MG63 (cell line): ENCODE measurements around the gene MFAP3L. TPM values are rescaled to one million over a fixed set of nuclear protein-coding genes. Genes with fewer than 3 reads are reported as not detected.

ENCODE experiments used
- DNase-seq: peaks from one replicate; pipeline ENCODE4 v3.0.0-alpha.2; 2020
- H3K27me3 ChIP-seq: fragments of 250-450 bp; sonication (Bioruptor Pico); 2 replicates; pipeline ENCODE4 v1.5.1; 2020; ENCODE audit warnings: mild to moderate bottlenecking, moderate library complexity
- H3K36me3 ChIP-seq: fragments of 250-450 bp; sonication (Bioruptor Pico); 2 replicates; pipeline ENCODE4 v1.5.1; 2020; ENCODE audit warnings: mild to moderate bottlenecking, moderate library complexity
- H3K4me3 ChIP-seq: fragments of 250-450 bp; sonication (Bioruptor Pico); 2 replicates; pipeline ENCODE4 v1.5.1; 2020; ENCODE audit warnings: mild to moderate bottlenecking, moderate library complexity
- H3K9me3 ChIP-seq: fragments of 250-450 bp; sonication (Bioruptor Pico); 2 replicates; pipeline ENCODE4 v1.5.1; 2020; ENCODE audit warnings: mild to moderate bottlenecking, moderate library complexity
- total RNA-seq: library from RNA; depleted of rRNA; stranded (reverse); fragments of >200 nt; shearing (Covaris generic); gene quantifications from 2 replicates; pipeline ENCODE4 v1.2.3, GENCODE V29; 2014; ENCODE audit warnings: low replicate concordance

Gene MFAP3L
- total RNA-seq, 1 experiment from 2014 or later: 0.13 TPM

GRCh38 chr4:170033999-170034398 is 7.8 kb upstream of the MFAP3L start:
- H3K27me3 ChIP-seq: no peaks in the 10 kb centered on the region
- H3K36me3 ChIP-seq: no peaks in the 10 kb centered on the region
- no peak for DNase-seq
- no peak overlapping the region for H3K4me3 ChIP-seq
- H3K9me3 ChIP-seq: no peaks in the 10 kb centered on the region

- Histone ChIP-seq H3K4me3 (no peak overlapping the region), H3K27me3 (peaks cover 4% of the 10 kb centered on the region; the same call in 1 of the 2 replicates), H3K36me3 (no peaks in the 10 kb centered on the region), H3K9me3 (no peaks in the 10 kb centered on the region)
- DNase-seq: no peak
Measured at GRCh38 chr4:170030121-170030520, 3.9 kb upstream of the MFAP3L start.

DNA sequence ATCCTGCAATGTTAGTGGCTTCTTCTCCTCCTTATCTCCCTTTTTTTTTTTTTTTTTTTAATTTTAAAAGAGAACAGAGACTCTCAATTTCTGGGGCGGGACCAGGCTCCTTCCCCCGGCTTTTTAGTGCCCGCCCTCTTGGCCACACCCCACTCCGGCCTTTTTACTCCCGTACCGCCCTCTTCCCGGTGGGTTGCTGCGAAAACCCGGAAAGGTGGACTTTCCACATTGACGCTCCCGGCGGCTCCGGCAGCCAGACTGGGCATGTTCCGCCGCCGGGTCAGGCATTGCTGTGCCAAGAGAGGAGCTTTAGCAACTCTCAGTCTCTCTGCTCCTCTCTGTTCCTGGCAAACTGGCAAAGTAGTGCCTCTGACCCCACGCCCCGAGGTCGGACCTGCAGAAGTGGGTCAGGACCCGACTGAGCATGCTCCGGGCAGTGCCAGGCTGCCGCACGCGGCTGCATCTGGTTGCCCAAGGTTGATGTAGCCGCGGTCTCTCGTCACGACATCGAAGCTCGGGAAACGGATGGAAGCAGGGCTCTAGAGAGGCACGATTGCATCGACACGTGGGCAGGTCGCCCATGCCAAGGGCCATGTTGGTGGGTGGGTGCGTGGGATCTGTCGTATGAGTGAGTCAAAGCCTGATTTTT is 1.1 kb upstream of the MFAP3L start:
- H3K27me3 ChIP-seq: peaks cover 6% of the 10 kb centered on the region; the same call in 1 of the 2 replicates
- no peaks in the 10 kb centered on the region for H3K36me3 ChIP-seq

DNA sequence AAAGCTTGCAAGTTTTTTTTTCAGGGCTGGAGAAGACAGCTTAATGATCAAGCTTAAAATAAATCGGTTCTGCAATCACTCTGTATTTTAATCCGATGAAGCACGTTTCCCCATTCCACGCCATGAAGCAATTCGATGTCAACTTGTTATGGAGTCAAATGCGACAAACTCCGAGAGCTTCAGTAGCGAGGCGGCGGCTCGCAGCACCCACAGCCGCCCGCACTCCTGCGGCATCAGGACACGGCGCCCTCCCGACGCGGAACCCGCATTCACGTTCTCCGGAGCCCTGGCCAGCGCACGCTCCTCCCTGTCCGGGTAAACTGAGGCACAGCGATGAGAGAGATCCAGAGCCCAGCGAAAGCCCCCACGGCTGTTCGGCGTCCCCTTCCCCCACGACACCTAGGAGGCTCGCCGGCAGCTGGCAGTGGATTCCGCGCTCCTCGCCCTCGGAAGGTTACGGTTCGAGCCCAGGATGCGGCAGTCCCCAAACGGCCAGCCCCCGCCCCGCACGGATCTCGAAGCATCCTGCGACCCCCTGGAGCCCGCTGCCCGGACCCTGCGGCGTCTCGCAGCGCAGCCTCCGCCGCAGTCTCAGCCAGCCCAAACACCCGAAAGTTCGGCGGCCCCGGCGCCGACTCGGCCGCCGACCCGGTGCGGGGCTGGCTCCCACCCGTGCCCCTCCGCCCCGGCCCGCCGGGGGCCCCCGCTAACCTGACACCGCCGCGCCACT is 507 bp downstream of the MFAP3L start:
- DNase-seq: no peak
- Histone ChIP-seq H3K27me3 (peaks cover 6% of the 10 kb centered on the region; the same call in 1 of the 2 replicates), H3K9me3 (no peaks in the 10 kb centered on the region), H3K36me3 (no peaks in the 10 kb centered on the region), H3K4me3 (no peak overlapping the region)

More for the DNA sequence above, 1.1 kb upstream of the MFAP3L start:
- Histone ChIP-seq H3K9me3 (no peaks in the 10 kb centered on the region), H3K4me3 (peak overlapping the region; percentile 60)
- DNase-seq: peak; percentile 85

DNA sequence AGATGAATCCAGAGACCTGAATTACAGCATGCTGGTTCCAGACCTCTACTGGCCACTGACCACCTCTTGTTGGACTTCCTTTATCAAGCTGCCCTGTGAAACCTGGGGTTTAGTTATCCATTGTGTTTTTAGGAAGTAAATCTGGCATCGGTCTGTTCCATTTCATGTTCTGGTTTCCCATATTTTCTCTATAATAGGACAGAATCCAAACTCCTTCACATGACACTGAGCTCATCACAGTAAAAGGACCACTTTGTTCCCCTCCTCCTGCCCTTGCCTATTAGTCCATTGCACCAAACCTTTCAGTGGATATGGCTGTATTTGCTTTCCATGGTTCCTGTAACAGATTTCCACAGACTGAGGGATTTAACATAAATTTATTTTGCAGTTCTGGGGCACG is 4.0 kb downstream of the MFAP3L start:
- no peak overlapping the region for H3K4me3 ChIP-seq
- peaks cover 6% of the 10 kb centered on the region; the same call in 1 of the 2 replicates for H3K27me3 ChIP-seq
- no peaks in the 10 kb centered on the region for H3K36me3 ChIP-seq
- no peak for DNase-seq
- H3K9me3 ChIP-seq: no peaks in the 10 kb centered on the region

DNA sequence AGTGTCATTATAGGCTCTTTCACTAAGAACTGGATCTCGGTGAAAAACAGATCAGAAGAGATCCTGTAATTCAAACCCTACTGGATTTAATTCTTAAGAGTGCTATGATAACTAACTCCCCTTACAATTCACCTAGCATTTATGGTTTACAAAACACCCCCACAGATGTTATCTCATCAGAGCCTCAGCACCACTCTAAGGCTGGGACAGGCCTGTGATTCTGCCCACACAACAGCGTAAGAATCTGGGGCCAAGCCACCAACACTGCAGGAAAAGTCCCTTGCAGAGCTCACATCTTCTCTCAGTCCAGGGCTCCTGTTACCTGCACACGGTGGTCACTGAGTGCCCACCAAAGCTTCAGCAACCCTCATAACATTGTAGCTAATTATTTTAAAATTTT is 8.9 kb downstream of the MFAP3L start:
- Histone ChIP-seq H3K9me3 (no peaks in the 10 kb centered on the region), H3K36me3 (no peaks in the 10 kb centered on the region), H3K27me3 (no peaks in the 10 kb centered on the region), H3K4me3 (no peak overlapping the region)
- no peak for DNase-seq

DNA sequence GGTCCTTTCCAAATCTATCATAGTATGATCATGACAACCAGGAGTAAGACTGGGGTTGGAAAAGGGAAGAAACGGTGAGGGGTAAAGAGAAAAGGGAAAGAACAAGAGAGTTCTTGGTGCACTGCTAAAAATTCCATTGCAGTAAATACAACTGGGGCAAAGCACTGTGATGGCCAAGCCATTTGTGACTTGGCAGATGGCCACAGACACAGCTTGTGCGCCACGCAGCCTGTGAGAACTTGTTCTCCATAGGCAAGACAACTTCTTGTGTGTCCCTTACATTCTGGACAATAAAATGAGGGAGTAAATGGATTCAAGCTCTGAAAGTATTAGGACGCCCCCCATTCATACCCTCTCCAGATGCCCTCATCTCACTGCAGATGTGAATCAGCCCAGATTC is 10.9 kb downstream of the MFAP3L start:
- Histone ChIP-seq H3K27me3 (no peaks in the 10 kb centered on the region), H3K9me3 (no peaks in the 10 kb centered on the region), H3K4me3 (no peak overlapping the region), H3K36me3 (no peaks in the 10 kb centered on the region)
- DNase-seq: no peak

- H3K36me3 ChIP-seq: no peaks in the 10 kb centered on the region
- no peaks in the 10 kb centered on the region for H3K27me3 ChIP-seq
- no peak for DNase-seq
Measured at GRCh38 chr4:170014359-170015011, 11.7 kb downstream of the MFAP3L start.

DNA sequence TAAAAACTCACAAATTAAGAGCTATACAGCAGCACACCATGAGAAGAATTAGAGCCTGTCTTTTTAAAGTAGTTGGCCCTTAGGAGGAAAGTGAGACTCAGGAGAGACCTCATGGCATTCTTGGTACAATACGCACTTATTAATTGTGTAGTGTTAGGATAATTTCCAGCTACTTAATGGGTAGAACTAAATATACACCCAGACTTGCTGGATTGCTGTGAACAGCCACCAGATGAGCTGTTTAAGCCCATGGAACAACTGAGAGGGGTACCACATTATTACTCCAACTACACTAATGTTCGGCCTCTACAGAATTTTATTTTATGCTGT is 13.6 kb downstream of the MFAP3L start:
- no peaks in the 10 kb centered on the region for H3K27me3 ChIP-seq
- H3K9me3 ChIP-seq: no peaks in the 10 kb centered on the region
- H3K4me3 ChIP-seq: no peak overlapping the region
- no peaks in the 10 kb centered on the region for H3K36me3 ChIP-seq
- DNase-seq: no peak

More at GRCh38 chr4:170014359-170015011, 11.7 kb downstream of the MFAP3L start:
- Histone ChIP-seq H3K9me3 (no peaks in the 10 kb centered on the region), H3K4me3 (no peak overlapping the region)

DNA sequence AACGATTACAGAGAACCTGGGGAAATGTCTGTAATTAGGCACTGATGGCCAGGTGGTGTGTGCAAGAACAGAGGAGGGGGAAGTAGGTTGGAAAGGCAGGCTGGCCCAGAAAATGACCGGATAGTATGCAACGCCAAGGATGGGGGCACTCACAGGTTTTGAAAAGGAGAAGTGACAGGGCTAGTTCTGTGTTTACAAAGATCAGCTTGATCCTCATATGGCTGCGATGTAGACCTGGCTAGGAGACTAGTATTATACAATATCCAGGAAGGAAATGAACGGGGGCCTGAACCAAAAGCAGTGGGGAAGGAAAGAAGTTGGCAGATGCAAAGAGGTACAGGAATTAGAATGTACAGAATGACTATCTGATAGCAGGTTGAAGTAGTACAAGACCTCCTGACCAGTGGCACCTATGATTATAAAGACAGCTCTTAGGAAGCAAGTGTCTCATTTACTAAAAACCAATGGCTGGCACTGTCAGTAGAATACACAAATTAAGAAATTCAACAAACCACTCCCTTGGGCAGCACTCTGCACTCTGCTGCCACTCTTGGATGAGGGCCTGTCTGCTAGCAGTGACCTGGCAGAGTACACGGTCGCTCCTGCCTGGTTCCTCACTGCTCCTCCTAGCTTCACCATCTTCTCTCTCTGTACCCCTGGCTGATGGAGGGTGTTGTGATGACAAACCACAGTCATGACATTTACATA is 14.1 kb downstream of the MFAP3L start:
- H3K4me3 ChIP-seq: no peak overlapping the region
- DNase-seq: no peak
- no peaks in the 10 kb centered on the region for H3K27me3 ChIP-seq
- H3K36me3 ChIP-seq: no peaks in the 10 kb centered on the region
- H3K9me3 ChIP-seq: no peaks in the 10 kb centered on the region

- no peaks in the 10 kb centered on the region for H3K27me3 ChIP-seq
- H3K4me3 ChIP-seq: no peak overlapping the region
- no peak for DNase-seq
- no peaks in the 10 kb centered on the region for H3K9me3 ChIP-seq
- H3K36me3 ChIP-seq: no peaks in the 10 kb centered on the region
Measured at GRCh38 chr4:170009291-170009690, 16.9 kb downstream of the MFAP3L start.

DNA sequence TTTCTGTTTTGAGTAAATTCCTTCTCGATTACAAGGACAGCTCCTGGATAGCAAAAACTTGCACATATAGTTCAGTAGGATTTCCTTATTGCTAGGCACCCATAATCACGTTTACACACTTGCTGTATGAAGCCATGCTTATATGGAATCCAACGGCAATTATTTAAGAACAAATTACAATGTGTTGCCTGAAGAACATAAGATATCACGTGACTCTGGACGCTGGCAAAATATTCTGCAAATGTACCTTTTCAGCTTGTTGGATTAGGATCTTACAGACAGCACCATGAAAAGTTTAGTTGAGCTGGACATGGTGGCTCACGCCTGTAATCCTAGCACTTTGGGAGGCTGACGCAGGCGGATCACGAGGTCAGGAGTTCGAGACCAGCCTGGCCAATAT is 17.4 kb downstream of the MFAP3L start:
- Histone ChIP-seq H3K36me3 (no peaks in the 10 kb centered on the region), H3K9me3 (no peaks in the 10 kb centered on the region), H3K27me3 (no peaks in the 10 kb centered on the region), H3K4me3 (no peak overlapping the region)
- DNase-seq: no peak

DNA sequence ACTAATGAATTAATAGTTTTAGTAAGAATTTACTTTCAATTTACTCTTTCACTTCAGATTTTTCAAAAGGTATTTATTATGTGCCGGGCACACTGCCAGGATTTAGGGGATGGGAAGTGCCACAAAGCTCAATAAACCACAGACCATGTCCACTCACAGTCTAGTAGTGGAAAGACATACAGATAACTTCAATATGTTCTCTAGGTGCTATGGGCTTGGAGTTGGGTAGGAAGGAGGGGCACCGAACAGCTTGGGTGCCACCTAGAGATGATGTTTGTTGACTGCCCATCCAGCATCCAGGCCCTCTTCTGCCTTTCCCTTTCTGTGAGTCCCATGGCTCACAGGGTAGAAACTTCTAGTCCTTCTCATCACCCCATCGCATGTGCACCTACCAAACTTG is 17.8 kb downstream of the MFAP3L start:
- no peak overlapping the region for H3K4me3 ChIP-seq
- no peaks in the 10 kb centered on the region for H3K27me3 ChIP-seq
- H3K36me3 ChIP-seq: no peaks in the 10 kb centered on the region
- no peaks in the 10 kb centered on the region for H3K9me3 ChIP-seq
- DNase-seq: no peak

DNA sequence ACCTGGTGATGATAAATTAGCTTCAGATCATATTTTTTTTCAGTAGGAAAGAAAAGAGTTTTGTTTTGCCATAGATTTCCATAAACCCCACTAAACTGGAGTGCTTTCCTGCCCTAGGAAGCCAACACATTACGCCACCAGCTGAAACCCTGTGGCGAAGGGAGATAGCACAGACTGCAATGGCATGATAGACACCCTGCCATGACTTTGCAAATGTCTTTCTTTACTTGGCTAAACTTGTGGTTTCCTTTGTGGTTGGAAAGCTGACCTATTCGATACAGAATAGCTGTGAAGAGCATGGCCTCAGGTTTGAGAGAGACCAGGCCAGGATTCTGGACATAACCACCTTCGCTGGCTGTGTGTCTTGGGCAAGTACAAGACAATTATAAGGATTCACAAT is 19.1 kb downstream of the MFAP3L start:
- Histone ChIP-seq H3K36me3 (no peaks in the 10 kb centered on the region), H3K9me3 (no peaks in the 10 kb centered on the region), H3K4me3 (no peak overlapping the region), H3K27me3 (no peaks in the 10 kb centered on the region)
- DNase-seq: no peak

- Histone ChIP-seq H3K9me3 (no peaks in the 10 kb centered on the region), H3K36me3 (no peaks in the 10 kb centered on the region), H3K4me3 (no peak overlapping the region), H3K27me3 (no peaks in the 10 kb centered on the region)
- no peak for DNase-seq
Measured at GRCh38 chr4:170005472-170005871, 20.7 kb downstream of the MFAP3L start.

DNA sequence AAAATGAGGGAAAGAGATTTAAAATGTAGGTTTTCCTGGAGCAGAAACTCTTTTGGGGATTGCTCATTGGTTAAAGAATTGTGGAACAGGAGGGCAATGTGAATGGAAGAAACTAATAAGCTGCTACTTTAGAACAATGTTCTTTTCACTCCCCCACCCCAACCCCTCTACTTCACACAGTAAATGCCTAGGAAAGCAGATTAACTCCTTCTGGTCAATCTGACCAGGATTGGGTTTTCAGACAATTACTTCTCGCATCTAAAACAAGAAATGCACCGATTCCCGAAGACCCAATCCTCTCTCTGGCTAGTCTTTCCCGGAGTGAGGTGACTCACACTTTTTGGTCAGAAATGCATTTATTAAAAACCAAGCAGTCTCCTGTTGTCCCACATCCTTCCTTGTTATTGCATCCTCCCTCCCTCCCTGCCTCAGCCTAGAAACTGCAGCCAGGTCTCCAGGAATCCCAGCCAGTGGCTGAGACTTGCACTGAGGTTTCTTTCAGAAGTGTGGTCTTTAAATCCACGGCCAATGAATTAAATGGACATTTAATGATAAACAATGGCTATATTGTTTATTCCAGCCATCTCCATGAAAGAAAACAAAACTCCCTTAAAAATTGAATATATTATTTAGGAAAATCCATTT is 21.4 kb downstream of the MFAP3L start:
- no peak for DNase-seq
- H3K27me3 ChIP-seq: no peaks in the 10 kb centered on the region
- no peaks in the 10 kb centered on the region for H3K9me3 ChIP-seq
- H3K36me3 ChIP-seq: no peaks in the 10 kb centered on the region
- H3K4me3 ChIP-seq: no peak overlapping the region
